Head of caudate nucleus (tissue), 42 donors: ENCODE data around the gene FRMD5.

ENCODE experiments used
- DNase-seq, 42 donors: peaks; one replicate each; pipeline versions ENCODE4 v3.0.0 to v3.0.0-alpha.2; 2020 to 2021; ENCODE audit warnings: mixed read lengths in 7 of 42
- intact Hi-C: fragments of 100-400 bp; cut with DNase I; formaldehyde crosslinking; loops from one replicate; pipeline ENCODE4 v1.15.0; 2022

Gene FRMD5

DNA sequence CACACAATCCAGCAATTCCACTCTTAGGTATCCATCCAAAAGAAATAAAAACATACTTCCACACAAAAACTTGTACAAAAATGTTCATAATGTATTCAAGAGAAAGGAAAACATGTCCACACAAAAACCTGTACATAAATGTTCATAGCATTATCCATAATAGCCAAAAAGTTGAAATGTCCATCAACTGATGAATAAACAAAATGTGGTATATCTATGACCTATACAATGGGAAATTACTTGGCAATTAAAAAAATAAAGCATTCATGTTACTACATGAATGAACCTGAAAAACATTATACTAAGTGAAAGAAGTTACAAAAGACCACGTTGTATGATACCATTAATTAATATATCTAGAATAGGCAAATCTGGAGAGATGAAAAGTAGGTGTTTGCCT is 17.9 kb downstream of the FRMD5 start:
- no peak for DNase-seq
- intact Hi-C loops, result no loop called here

DNA sequence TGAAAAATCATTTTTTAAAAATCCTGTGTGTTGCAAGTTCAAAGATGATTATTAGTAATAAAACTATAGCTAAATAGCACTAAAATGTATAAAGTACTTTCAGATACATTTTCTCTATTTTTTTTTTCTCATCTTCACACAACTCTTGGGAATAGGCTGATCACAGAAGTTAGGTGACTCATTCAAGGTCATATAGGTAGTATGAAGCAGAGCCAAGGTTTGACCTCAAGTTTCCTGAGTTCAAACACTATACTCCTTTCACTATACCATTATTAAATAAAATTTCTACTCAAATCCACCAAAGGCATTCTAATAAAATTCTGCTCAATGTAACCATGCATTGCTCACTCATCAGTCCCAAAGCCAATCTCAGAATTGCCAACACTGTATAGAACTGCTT is 21.3 kb downstream of the FRMD5 start:
- intact Hi-C loops, result no loop called here
- no peak for DNase-seq

DNA sequence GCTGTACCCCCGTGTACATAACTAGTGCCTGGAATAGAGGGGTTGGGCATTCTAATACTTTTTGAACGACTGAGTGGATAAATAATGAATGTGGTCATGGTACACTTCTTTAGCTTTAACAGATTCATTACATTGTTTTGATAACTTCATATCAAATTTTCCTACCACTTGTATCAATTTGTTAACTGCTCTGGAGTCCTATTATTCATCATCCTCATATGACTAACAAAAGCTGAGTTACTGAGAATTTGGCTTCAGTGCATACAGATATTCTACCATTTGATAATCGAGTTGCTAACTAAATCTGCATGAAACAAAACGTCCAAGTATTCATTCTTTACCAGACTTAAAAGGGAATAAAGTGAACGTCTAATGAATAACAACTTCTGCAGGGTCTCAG is 31.7 kb downstream of the FRMD5 start:
- intact Hi-C loops, result no loop called here

DNA sequence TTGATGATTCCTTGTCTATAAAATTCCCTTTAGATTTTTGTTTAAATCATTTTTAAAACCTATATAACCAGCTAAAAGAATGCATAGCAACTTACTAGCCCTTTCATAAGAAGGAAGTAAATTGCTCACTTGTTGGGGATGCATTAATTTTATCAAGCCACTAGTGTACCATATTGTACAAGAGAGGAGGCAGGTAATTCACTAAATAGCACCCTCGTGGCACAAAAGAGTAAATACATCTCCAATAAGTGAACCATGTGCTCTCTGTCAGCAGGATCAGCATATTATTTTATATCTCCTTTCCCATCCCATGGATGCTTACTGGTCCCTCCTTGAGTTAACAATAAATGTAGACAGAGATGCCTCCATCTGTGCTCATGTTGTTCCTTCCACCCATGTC is 34.3 kb downstream of the FRMD5 start:
- no peak for DNase-seq
- intact Hi-C loops, result no loop called here

More for the DNA sequence above, 31.7 kb downstream of the FRMD5 start:
- DNase-seq, result no peak

DNA sequence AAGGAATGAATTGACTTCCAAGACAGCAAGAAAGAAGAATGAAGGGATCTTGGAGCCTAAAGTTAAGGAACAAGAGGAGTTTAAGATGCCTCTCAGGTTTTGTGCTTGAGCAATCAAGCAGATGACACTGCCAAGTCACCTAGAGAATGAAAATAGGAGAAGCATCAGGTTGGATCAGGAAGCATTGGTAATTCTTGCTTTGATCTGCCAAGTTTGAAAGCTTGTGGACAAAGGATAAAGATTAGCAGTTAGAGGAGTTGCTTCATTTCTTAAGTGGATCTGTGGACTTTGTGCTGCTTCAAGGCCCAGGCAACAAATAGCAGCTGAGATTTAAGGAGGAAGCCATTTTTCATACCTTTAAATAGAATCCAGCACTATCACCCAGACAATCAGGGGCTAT is 35.6 kb downstream of the FRMD5 start:
- no peak for DNase-seq

DNA sequence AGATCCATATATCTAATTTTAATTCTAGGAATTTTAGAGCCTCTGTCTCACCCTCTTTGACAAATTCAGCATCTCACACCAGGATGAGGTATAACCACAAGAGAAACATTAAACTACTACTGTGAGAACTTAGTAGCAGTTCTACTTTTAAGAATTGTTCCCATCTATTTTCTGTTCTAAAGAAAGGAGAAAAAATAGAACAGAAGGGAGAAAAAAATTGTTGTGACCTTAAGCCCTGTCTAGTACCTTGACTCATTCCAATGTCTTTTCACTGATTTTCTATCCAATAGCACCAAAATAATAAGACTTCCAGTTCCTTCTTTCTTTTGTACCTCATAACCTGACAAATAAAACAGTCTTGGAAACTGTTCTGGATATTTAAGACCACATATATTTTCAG is 37.0 kb downstream of the FRMD5 start:
- no peak for DNase-seq
- intact Hi-C loops, result no loop called here

More for the DNA sequence above, 35.6 kb downstream of the FRMD5 start:
- intact Hi-C loops, result no loop called here

DNA sequence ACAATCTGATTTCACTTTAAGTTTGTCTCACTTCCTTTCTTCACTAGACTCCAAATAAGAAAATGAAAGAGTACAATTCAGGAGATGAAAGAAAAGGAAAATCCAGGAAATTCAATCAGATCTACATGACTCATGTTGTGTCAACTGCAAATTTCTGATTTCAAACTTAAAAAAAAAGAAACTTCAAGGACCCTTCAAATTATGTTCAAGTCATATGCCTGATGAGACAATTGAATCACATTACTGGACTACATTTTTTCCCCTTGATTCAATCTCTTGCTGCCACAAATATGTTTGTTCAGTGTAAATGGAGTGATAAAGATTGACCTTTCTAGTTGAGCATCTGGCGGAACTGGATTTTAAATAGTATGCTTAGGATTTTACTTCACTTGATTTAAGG is 37.4 kb downstream of the FRMD5 start:
- DNase-seq, result no peak
- intact Hi-C loops, result no loop called here

DNA sequence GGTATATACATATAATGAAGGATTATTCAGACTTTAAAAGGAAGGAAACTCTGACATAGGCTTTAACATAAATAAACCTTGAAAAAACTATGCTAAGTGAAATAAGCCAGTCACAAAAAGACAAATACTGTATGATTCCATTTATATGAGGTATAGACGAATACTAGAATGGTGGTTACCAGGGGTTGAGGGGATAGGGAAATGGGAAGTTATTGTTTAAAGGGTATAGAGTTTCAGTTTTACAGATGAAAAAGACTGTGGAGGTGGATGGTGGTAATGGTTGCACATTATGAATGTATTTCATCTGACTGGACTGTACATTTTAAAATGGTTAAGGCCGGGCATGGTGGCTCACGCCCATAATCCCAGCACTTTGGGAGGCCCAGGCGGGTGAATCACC is 41.7 kb downstream of the FRMD5 start:
- intact Hi-C loops, result no loop called here
- no peak for DNase-seq

DNA sequence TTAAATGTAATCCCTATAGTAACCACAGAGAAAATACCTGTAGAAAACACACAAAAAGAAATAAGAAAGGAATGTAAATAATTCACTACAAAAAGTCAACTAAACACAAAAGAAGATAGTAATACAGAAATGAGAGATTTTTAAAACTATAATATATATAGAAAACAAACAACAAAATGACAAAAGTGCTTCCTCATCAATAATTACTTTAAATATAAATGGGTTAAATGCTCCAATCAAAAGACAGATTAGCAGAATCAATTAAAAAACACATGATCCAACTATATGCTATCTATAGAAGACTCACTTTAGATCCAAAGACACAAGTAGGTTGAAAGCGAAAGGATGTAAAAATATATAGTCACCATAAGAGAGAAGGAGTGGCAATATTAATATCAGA is 45.8 kb downstream of the FRMD5 start:
- DNase-seq, result no peak
- intact Hi-C loops, result loop anchor here (10.0 kb wide), 1 partner anchor 46 kb away; the partner anchor contains the start of gene FRMD5

DNA sequence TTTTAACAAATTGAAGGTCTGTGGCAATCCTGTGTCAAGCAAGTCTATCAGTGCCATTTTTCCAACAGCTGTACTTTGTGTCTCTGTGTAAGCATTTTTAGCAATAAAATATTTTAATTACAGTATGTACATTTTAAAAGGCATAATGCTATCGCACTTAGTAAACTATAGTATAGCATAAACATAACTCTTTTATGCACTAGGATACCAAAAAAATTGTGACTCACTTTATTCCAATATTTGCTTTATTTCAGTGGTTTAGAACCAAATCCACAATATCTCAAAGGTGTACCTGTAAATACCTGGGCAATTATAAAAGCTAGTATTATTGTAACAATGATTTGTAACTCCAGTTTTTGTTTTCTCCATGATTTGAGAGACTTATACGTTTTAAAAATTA is 46.5 kb downstream of the FRMD5 start:
- intact Hi-C loops, result loop anchor here (10.0 kb wide), 1 partner anchor 46 kb away; the partner anchor contains the start of gene FRMD5
- no peak for DNase-seq

DNA sequence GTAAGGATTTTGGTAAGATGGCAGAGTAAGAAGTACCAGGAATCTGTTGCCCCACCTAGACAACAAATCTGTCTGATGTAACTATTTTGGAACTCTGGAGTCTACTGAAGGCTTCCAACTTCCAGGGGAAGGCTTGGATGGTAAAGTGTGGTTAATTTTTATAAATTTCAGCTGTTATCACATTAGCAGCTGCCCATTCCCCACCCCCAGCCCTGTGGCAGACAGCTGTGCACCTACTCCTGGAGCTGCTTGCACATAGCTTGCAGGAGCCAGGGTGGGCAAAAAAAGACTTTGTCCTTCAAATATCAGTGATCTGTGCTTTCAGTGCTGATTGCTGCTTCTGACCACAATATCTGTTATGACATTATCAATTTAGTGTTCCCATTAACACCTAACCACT is 47.4 kb downstream of the FRMD5 start:
- intact Hi-C loops, result loop anchor here (10.0 kb wide), 1 partner anchor 47 kb away; the partner anchor contains the start of gene FRMD5
- no peak for DNase-seq

DNA sequence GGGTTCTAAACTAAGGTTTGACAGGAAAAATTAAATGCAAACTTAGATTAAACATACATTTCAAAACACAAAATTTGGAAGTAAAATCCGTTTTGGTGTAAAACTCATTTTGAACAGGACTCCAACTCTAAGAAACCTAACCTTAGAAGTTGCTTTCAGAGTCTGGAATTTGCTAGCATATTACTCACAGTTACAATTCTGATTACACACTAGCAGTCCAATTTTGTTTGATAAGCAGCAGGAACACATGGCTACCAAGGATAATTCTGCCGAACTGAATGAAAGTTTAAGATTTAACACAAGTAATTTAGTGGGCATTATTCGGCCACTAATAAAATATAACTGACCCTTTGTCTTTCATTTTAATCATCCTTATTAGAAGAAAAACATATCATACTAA is 49.6 kb downstream of the FRMD5 start:
- no peak for DNase-seq
- intact Hi-C loops, result loop anchor here (10.0 kb wide), 1 partner anchor 49 kb away; the partner anchor contains the start of gene FRMD5

DNA sequence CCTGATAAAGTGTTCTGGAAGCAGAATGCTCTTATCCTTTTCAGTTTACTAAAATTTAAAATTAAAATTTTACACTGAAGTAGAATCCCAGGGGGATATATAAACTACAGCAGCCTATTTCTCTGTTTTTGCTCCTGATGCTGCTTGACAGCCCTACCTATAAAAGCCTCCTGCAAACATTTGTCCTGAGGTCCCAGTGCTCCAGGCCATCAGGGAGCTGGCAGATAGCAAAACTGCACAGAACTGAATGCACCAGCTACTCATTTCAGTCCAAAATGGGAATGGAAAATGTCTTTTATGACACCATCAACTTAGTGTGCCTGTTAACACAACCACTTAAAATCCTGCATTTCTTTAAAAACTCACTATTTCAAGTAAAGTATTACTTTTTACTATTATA is 50.1 kb downstream of the FRMD5 start:
- no peak for DNase-seq

DNA sequence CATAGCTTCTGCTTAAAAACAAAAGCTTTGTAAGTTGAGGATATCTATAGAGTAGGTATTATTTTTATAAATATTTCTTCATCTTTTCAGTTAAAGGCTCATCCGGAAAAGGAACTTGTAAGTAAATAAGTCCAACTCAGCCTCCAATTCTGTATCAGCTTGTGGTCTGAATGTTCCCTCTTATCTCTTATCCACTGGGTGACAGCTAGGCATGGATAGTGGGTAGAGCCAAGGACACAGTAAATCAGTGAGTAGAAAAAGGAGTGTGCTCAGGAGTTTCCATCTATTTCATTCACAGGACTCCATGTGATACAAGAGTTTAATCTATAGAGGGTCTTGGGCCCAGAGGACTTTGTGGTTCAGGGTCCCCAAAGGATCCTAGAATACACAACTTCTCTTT is 50.9 kb downstream of the FRMD5 start:
- intact Hi-C loops, result loop anchor here (10.0 kb wide), 1 partner anchor 51 kb away; the partner anchor contains the start of gene FRMD5
- no peak for DNase-seq

More for the DNA sequence above, 50.1 kb downstream of the FRMD5 start:
- intact Hi-C loops, result loop anchor here (10.0 kb wide), 1 partner anchor 50 kb away; the partner anchor contains the start of gene FRMD5

DNA sequence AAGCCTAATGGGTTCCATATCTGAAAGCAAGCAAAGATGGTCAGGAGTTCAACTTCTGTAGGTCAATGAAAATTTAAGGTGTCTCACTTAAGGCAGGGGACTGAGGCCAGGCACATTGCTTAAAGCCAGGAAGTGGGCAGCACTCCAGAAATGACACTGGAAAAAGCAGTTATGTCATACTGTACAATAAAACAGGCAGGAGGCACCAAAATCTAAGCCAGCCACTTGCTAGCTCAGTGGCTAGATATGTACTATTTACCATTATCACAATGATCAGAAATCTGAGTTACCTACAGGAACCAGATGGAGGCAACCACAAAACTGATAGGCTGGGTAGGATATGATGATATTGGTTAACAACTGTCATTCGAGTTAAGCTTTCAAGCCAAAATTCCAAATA is 57.3 kb downstream of the FRMD5 start:
- DNase-seq, result no peak
- intact Hi-C loops, result no loop called here

DNA sequence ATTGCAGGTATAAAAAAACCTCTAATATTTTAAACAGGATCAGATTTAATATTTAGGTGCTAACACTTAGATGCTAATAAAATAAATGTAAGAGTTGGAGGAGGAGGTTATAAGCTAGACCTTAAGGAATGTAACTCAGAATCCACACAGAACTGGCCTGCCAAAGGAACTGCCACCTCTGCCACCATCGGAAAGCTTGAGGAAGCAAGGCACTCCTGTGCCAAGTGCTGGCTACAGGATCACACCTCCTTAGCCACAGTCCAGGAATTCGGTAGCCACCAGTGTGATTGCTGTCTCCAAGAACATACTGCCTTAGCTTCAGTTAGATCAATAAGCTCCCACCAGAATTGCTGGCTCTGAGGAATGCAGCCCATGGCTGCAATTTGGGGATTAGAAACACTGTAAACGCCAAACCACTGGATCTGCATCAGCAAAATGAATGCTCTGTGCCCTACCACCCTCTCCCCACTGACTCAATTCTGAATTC is 58.0 kb downstream of the FRMD5 start:
- DNase-seq, result no peak
- intact Hi-C loops, result no loop called here

DNA sequence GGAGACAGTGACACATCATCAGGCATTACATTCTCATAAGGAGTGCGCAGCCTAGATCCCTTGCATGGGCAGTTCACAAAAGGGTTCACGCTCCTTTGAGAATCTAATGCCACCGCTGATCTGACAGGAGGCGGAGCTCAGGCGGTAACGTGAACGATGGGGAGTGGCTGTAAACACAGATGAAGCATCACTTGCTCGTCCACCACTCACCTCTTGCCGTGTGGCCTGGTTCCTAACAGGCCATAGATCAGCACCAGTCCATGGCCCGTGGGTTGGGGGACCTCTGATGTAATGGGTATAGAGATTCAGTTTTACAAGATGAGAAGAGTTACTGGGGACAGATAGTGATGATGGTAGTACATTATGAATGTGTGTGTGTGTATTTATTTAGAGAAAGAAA is 63.0 kb downstream of the FRMD5 start:
- intact Hi-C loops, result no loop called here
- no peak for DNase-seq

DNA sequence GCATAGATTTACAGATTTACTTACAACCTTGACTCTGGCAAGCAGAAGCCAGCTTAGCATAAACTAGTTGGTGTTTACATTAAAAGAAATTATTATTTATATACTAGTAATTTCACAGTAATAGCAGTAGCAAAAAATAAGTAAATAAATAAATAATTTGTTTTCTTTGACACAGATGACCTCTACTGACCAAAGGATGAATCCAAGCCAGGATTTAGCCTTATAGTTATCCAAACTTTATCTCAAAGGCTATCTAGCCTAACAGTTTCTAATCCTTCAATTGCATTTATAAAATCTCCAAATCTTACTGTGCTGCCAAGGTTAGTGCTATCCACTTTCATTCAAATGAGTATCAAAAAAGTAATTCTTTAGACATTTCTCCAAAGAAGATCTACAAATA is 64.3 kb downstream of the FRMD5 start:
- intact Hi-C loops, result no loop called here
- no peak for DNase-seq

DNA sequence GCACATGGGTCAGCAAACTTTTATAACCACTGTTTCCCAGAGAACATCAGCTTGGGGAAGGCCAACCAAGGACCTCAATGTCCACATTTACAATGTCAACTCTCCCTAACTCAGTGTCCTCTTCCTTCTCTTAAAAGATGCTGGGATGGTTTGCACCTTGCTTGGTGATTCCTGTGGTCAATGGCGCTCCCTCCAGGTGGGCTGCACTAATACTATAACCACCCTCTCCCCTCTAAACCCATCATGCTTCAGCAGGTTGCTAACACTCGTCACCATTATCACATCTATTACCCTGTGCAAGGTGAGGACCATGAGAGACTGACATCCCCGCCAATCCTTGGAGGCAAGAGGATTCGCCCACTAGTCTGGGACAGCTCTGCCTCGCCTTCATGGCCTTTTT is 65.2 kb downstream of the FRMD5 start:
- intact Hi-C loops, result no loop called here
- no peak for DNase-seq

DNA sequence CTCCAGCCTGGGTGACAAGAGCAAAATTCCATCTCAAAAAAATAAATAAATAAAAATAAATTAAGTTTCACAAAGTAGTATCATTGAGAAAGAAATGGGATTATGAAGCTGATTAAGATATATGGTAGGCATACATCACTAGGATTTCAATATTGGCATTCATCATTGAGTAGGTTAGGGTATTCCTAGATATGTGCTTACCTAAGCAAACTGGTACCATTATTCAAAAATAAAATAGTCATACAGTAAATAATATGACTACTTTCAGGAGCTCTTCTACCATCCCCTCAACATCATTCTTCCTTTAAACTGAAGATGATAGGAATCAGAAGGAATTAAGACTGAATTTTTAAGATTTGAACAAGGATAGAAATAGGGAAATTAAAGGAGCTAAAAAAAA is 66.6 kb downstream of the FRMD5 start:
- no peak for DNase-seq
- intact Hi-C loops, result no loop called here

DNA sequence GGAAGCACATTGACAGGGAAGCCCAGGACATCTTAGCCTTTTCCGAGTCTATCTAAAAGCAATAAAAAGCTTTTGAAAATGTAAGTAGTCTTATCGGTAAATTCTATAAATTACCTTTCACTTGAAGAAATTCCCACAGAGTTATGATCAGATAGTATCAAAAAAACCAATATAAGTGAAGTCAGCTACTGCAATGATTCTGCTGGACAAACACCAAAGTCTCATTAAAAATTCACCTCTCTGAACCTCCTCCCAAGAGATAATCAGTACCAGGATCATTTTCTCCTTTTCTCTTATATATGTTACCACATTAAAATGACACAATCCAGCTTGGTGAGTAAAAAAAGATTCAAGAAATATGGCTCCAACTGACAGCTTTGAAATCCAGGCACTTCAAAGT is 69.2 kb downstream of the FRMD5 start:
- intact Hi-C loops, result no loop called here
- no peak for DNase-seq
